Thyroid gland (tissue), 4 donors: ENCODE measurements around the gene EXD3.

Experiments used
- CTCF ChIP-seq, 6 experiments: fragments of 200-600 bp in 3 of 6; fragments of 450-650 bp in 3 of 6; sonication (generic) in 3 of 6; IDR thresholded peaks; one replicate each; pipeline ENCODE4 v1.5.1; 2016 to 2019; ENCODE audit warnings: antibody characterized with exemption in 6 of 6, mild to moderate bottlenecking in 2 of 6, inconsistent platforms in 1 of 6, moderate library complexity in 1 of 6
- POLR2A ChIP-seq, 2 donors: fragments of 450-650 bp; IDR thresholded peaks; one replicate each; pipeline ENCODE4 v1.6.1; 2017; ENCODE audit warnings: antibody characterized with exemption in 2 of 2, mild to moderate bottlenecking in 2 of 2, moderate library complexity in 1 of 2

- TF ChIP-seq POLR2A (IDR thresholded peaks at IDR 0.05) (no peak), CTCF (IDR thresholded peaks at IDR 0.05) (no peak)
These were observed 157.3 kb downstream of the EXD3 start for GRCh38 chr9:137265496-137266161.
